Aorta (tissue), 5 donors: Measurements from ENCODE around the gene ABHD5. TPM values are rescaled to one million over a fixed set of nuclear protein-coding genes. Genes with fewer than 3 reads are reported as not detected.
"Not testable (repeated sequence)": the region's sequence is repeated elsewhere in the genome, so short reads cannot be mapped to it uniquely, and the experiment has no call there.

Experiments used
- ATAC-seq: fragments of 200-7000 bp; cut with Tn5 transposase; one replicate; pipeline ENCODE4 v1.9.1; 2022; ENCODE audit warnings: moderate library complexity; ENCODE audit not compliant: low FRiP score
- DNase-seq, 2 donors: peaks; one replicate each; pipeline ENCODE4 v3.0.0-alpha.2; 2020
- H3K27ac ChIP-seq, 2 donors: one replicate each; pipeline ENCODE4 v1.5.1; 2013; ENCODE audit warnings: low read length in 2 of 2, mild to moderate bottlenecking in 2 of 2, moderate library complexity in 2 of 2, control low read depth in 1 of 2, inconsistent platforms in 1 of 2, low read depth in 1 of 2
- H3K27me3 ChIP-seq, 2 donors: one replicate each; pipeline ENCODE4 v1.6.1; 2013; ENCODE audit warnings: control low read depth in 1 of 2, low read length in 1 of 2, mild to moderate bottlenecking in 1 of 2, moderate library complexity in 1 of 2; ENCODE audit not compliant: insufficient read depth in 2 of 2, control insufficient read depth in 1 of 2
- H3K36me3 ChIP-seq, 2 donors: one replicate each; pipeline ENCODE4 v1.6.1; 2013; ENCODE audit warnings: control low read depth in 1 of 2, low read length in 1 of 2, mild to moderate bottlenecking in 1 of 2; ENCODE audit not compliant: insufficient read depth in 2 of 2, control insufficient read depth in 1 of 2
- H3K4me1 ChIP-seq, 2 donors: one replicate each; pipeline ENCODE4 v1.6.1; 2013; ENCODE audit warnings: low read length in 2 of 2, control low read depth in 1 of 2, mild to moderate bottlenecking in 1 of 2, moderate library complexity in 1 of 2; ENCODE audit not compliant: insufficient read depth in 2 of 2, control insufficient read depth in 1 of 2
- H3K4me3 ChIP-seq, 2 donors: one replicate each; pipeline ENCODE4 v1.5.1; 2013; ENCODE audit warnings: low read length in 2 of 2, control low read depth in 1 of 2, mild to moderate bottlenecking in 1 of 2
- H3K9me3 ChIP-seq: one replicate; pipeline ENCODE4 v1.6.1; 2013; ENCODE audit warnings: mild to moderate bottlenecking, low read length; ENCODE audit not compliant: control insufficient read depth
- WGBS, 2 donors: extraction: QIAGEN DNeasy Blood & Tissue Kit; methylation state at CpG; one replicate each; pipeline ENCODE4 v1.1.7; 2013; 5-methylcytosine and 5-hydroxymethylcytosine counted together
- intact Hi-C, 2 donors: fragments of 100-400 bp; cut with DNase I; formaldehyde crosslinking; loops; one replicate each; pipeline versions ENCODE4 v1.14.2 to v1.15.0; 2022
- polyA plus RNA-seq, 2 donors: library from polyadenylated mRNA; stranded (reverse); fragments of 200-250 nt; gene quantifications; one replicate each; pipeline ENCODE4 v1.2.3, GENCODE V29; 2013
- total RNA-seq, 2 donors: library from RNA; stranded (reverse); fragmentation: NEBNext Ultra II Directional; extraction: Animal tissue kit (Norgen Biotek cat#: 25700); gene quantifications; one replicate each; pipeline ENCODE4 v1.2.1, GENCODE V29; 2021
- donor health status: healthy with polysubstance abuse.
- donor health status: Bipolar disorder and iron deficiency.
- donor health status: DM: no; HTN: no; CAD: no.
- donor health status: DM: no; HTN: no; CAD: no.
- donor health status: DM: yes; HTN: yes; CAD: no.

ABHD5 gene
- total and polyA plus RNA-seq, 4 donors, result 8.6 to 28.8 (median 15.4) TPM

DNA sequence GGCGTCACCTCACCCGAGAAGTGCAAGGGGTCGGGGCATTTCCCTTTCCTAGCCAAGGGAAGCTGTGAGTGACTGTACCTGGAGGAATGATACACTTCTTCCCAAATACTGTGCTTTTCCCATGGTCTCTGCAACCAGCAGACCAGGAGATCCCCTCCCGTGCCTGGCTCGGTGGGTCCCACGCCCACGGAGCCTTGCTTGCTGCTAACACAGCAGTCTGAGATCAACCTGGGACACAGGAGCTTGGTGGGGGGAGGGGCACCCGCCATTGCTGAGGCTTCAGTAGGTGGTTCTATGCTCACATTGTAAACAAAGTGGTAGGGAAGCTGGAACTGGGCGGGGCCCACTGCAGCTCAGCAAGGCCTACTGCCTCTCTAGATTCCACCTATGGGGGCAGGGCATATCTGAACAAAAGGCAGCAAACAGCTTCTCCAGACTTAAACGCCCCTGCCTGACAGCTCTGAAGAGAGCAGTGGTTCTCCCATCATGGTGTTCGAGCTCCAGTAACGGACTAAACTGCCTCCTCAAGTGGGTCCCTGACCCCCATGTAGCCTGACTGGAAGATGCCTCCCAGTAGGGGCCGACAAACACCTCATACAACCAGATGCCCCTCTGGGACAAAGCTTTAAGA lies 31.4 kb upstream of the ABHD5 start:
- WGBS, 2 donors, result 87% methylated on average over 13 of the region's 13 CpGs
- no peak overlapping the region for H3K4me3 ChIP-seq
- ATAC-seq, result no peak
- no peak overlapping the region for H3K27ac ChIP-seq
- H3K9me3 ChIP-seq, result no peaks in the 10 kb centered on the region
- no peaks in the 10 kb centered on the region for H3K27me3 ChIP-seq
- intact Hi-C loops, result no loop called here
- H3K4me1 ChIP-seq, result no peaks in the 10 kb centered on the region
- H3K36me3 ChIP-seq, result no peaks in the 10 kb centered on the region
- DNase-seq, result no peak

DNA sequence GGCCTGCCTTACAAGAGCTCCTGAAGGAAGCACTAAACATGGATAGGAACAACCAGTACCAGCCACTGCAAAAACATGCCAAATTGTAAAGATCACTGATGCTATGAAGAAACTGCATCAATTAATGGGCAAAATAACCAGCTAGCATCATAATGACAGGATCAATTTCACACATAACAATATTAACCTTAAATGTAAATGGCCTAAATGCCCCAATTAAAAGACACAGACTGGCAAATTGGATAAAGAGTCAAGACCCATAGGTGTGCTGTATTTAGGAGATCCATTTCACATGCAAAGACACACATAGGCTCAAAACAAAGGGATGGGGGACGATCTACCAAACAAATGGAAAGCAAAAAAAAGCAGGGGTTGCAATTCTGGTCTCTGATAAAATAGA lies 29.4 kb upstream of the ABHD5 start:
- not testable (repeated sequence) for ATAC-seq
- WGBS, 2 donors, result 85 to 93% methylated on average over 1 of the region's 1 CpG

DNA sequence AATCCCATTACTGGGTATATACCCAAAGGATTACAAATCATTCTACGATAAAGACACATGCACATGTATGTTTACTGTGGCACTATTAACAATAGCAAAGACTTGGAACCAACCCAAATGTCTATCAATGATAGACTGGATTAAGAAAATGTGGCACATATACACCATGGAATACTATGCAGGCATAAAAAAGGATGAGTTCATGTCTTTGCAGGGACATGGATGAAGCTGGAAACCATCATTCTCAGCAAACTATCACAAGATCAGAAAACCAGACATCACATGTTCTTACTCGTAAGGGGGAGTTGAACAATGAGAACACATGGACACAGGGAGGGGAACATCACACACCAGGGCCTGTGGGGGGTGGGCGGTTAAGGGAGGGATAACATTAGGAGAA lies 25.7 kb upstream of the ABHD5 start:
- H3K4me1 ChIP-seq, H3K27ac ChIP-seq, H3K36me3 ChIP-seq, H3K9me3 ChIP-seq, DNase-seq, intact Hi-C loops, ATAC-seq, H3K27me3 ChIP-seq, H3K4me3 ChIP-seq: not testable (repeated sequence)
- WGBS, 2 donors, result 91 to 97% methylated on average over 3 of the region's 3 CpGs

More for the DNA sequence above, 29.4 kb upstream of the ABHD5 start:
- H3K36me3 ChIP-seq, H3K9me3 ChIP-seq, H3K4me1 ChIP-seq, H3K27me3 ChIP-seq, intact Hi-C loops, H3K27ac ChIP-seq, DNase-seq, H3K4me3 ChIP-seq: not testable (repeated sequence)

DNA sequence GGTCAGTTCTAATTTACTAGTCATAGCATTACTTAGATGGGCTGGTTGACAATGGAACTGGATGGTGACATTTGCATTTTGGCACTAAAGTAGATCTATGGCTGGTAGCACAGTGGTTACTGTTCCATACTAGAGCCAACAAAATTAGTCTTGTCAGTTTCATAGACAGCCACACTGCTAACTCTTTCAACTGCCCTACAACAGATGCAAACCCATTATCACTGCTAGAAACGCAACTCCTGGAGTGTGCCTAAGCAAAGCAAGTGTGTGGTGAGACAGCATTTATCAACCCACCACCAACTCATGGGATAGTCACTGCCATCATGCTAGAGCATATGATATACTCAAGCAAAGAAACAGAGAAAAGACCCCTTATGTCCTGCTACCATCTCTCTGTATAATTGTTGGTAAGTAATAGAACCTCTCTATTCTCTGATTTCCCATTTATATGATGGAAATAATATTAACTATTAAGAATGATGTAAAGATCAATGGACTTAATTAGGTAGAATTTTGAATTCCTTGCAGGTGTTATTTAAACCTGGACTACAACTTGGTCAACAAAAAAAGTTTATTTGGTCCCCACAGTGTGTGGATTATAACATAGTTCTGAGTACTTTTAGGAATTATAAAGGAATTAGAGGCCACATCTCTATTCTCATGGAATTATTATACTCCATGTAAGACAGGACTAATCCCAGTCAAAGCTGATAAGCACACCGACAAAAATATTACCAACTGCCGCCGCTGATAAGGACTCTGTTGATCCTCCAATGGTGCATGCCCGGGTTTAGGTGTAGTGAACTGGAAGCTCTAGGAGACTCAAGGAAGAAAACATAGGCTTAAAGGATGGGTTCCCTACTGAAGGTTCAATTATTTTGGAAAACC lies 19.9 kb upstream of the ABHD5 start:
- 90 to 91% methylated on average over 5 of the region's 5 CpGs for WGBS, 2 donors
- no peak for ATAC-seq
- Histone ChIP-seq H3K4me3 (no peak overlapping the region), H3K4me1 (no peaks in the 10 kb centered on the region), H3K27ac (no peak overlapping the region), H3K36me3 (no peaks in the 10 kb centered on the region), H3K9me3 (no peaks in the 10 kb centered on the region), H3K27me3 (peaks cover 0 to 2% of the 10 kb centered on the region in 2 donors)
- intact Hi-C loops, result no loop called here
- DNase-seq, result no peak

DNA sequence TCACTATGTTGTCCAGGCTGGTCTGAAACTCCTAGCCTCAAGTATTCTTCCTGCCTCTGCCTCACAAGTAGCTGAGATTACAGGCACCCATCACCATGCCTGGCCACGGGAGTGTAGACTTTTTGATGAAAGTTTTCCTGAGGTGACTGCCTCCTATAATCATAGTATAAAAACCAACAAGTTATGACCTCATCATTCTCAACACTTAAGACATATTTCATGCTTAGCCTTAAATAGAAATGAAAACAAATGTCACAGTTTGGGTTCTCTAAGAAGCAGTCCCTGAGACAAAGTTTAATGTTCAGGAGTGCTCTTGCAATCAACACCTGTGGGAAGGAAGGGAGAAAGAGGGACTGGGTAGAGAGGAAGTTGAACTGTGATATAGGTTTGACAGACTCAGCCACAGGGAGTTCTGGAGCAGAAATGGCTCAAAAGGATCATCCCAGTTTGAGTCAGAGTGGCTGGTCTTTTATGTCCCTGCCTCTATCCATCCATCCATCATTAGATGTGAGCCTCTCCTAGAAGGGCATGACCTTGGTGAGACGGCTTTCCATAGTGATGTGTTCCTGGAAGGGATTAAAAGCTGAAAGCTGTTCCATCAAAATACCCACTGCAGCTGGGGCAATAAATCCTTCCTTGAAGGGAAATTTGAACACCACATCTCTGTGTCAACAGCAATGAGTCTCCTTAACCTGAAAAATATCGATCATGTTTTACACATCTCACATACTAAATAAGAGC lies 16.2 kb upstream of the ABHD5 start:
- ATAC-seq (no peak), DNase-seq (no peak)
- Histone ChIP-seq H3K4me3 (no peak overlapping the region), H3K27ac (no peak overlapping the region), H3K27me3 (no peaks in the 10 kb centered on the region), H3K36me3 (no peaks in the 10 kb centered on the region), H3K9me3 (no peaks in the 10 kb centered on the region), H3K4me1 (no peaks in the 10 kb centered on the region)
- WGBS, 2 donors, result 48 to 57% methylated on average over 3 of the region's 3 CpGs
- intact Hi-C loops, result no loop called here

DNA sequence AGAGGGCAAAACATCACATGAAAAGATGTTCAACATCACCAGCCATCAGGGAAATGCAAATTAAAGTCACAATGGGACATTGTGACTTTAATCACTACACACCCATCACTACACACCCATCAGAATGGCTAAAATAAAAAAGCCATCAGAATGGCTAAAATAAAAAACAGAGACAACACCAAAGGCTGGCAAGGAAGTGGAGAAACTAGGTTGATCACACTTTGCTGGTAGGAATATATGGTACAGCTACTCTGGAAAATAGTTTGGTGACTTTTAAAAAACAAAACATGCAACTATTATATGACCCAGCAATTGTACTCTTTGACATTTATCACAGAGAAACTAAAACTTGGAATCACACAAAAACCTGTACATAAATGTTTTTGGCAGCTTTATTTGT lies 15.1 kb upstream of the ABHD5 start:
- Histone ChIP-seq H3K4me1 (no peaks in the 10 kb centered on the region), H3K27ac (no peak overlapping the region), H3K27me3 (no peaks in the 10 kb centered on the region), H3K4me3 (no peak overlapping the region), H3K9me3 (no peaks in the 10 kb centered on the region), H3K36me3 (no peaks in the 10 kb centered on the region)
- no peak for ATAC-seq
- no peak for DNase-seq
- intact Hi-C loops, result no loop called here

DNA sequence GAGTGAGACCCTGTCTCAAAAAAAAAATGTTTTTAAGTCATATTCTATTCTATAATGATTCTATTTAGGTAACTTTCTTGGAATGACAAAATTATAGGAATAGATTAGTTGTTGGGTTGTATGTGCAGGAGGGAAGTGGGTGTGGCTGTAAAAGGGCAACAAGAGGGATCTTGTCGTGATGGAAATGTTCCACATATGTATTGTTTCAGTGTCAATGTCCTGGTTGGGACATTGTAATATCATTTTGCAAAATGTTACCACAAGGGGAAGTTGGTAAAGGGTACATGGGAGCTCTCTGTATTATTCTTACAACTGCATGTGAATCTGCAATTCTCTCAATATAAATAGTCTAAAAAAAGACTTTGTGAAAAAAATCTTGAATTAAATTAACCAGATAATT lies 14.3 kb upstream of the ABHD5 start:
- no peak for DNase-seq
- no peak overlapping the region for H3K27ac ChIP-seq
- 49 to 94% methylated on average over 1 of the region's 1 CpG for WGBS, 2 donors
- H3K9me3 ChIP-seq, result no peaks in the 10 kb centered on the region
- H3K4me1 ChIP-seq, result no peaks in the 10 kb centered on the region
- no peak for ATAC-seq
- no peaks in the 10 kb centered on the region for H3K36me3 ChIP-seq
- no peaks in the 10 kb centered on the region for H3K27me3 ChIP-seq
- H3K4me3 ChIP-seq, result no peak overlapping the region
- intact Hi-C loops, result no loop called here

DNA sequence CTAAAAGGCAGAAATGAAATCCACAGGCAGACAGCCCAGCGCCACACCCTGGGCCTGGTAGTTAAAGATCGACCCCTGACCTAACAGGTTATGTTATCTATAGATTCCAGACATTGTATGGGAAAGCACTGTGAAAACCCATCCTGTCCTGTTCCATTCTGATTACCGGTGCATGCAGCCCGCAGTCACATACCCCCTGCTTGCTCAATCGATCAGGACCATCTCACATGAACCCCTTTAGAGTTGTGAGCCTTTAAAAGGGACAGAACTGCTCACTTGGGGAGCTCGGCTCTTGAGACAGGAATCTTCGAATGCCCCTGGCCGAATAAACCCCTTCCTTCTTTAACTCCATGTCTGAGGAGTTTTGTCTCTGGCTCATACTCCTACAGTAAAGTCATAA lies 12.4 kb upstream of the ABHD5 start:
- intact Hi-C loops, DNase-seq, H3K4me1 ChIP-seq, ATAC-seq, H3K4me3 ChIP-seq, H3K27me3 ChIP-seq, H3K36me3 ChIP-seq, H3K9me3 ChIP-seq, H3K27ac ChIP-seq: not testable (repeated sequence)
- WGBS, 2 donors, result 97% methylated on average over 8 of the region's 8 CpGs
